ENCODE data around the gene XYLB.

The XYLB gene

GRCh38 chr3:38457111-38458003, 110.8 kb downstream of the XYLB start:
- no peak for DNase-seq

GRCh38 chr3:38458796-38459498, 112.4 kb downstream of the XYLB start:
- no peak for DNase-seq

GRCh38 chr3:38459499-38460048, 113.0 kb downstream of the XYLB start:
- no peak for DNase-seq

GRCh38 chr3:38460377-38461270, 114.0 kb downstream of the XYLB start:
- no peak for DNase-seq

Measured in stimulated activated CD4-positive, alpha-beta T cell treated with anti-CD3 and anti-CD28 coated beads, Interleukin-1b, Interleukin-23, amount 100 ng/mL, for 48 hours (primary cell).